Measurements from ENCODE around the gene IL1RL2. TPM values are rescaled to one million over a fixed set of nuclear protein-coding genes. Genes with fewer than 3 reads are reported as not detected.

Gene IL1RL2
- total RNA-seq, 4 donors from 2014 or later = 12.7 to 21.9 (median 18.5) TPM

GRCh38 chr2:102277202-102277700, 90.4 kb downstream of the IL1RL2 start:
- no peak for DNase-seq (ENCODE audit: low spot score in 2 of 2)
- intact Hi-C loops (cut with DNase I; ENCODE audit: low total_unique reads) = no loop called here

DNA sequence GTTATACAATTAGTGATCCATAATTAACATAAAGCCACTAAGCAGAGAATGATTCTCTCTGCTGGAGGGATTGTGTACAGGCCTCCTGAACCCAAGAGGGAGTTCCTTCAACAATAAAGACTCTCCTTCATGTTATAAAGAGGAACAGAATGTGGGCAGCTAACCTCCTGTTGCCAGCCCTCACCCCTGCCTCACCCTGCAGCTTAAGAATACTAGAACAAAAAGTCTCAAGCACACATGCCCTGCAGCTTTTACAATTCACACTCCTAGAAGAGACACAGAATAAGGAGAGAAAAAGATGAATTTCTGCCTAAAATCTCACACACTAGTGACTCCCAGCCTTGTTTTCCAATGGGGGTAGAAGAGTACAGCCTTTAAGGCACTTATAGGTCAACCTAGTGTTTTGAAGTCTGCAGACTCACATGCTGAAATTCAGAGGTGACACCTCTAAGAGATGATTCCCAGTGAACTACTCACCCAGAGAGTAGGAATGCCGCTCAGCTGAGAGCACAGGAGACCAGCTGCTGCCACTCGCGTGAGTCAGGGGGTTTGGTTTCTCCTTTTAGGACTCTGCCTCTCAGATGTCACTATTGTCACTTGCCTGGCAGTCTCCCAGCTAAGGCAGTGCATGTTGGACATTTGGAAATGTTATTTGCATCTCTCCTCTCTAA, 92.0 kb downstream of the IL1RL2 start:
- intact Hi-C loops (cut with DNase I; ENCODE audit: low total_unique reads) = no loop called here
- TF ChIP-seq, protein P1, sequence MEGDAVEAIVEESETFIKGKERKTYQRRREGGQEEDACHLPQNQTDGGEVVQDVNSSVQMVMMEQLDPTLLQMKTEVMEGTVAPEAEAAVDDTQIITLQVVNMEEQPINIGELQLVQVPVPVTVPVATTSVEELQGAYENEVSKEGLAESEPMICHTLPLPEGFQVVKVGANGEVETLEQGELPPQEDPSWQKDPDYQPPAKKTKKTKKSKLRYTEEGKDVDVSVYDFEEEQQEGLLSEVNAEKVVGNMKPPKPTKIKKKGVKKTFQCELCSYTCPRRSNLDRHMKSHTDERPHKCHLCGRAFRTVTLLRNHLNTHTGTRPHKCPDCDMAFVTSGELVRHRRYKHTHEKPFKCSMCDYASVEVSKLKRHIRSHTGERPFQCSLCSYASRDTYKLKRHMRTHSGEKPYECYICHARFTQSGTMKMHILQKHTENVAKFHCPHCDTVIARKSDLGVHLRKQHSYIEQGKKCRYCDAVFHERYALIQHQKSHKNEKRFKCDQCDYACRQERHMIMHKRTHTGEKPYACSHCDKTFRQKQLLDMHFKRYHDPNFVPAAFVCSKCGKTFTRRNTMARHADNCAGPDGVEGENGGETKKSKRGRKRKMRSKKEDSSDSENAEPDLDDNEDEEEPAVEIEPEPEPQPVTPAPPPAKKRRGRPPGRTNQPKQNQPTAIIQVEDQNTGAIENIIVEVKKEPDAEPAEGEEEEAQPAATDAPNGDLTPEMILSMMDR (IDR thresholded peaks at IDR 0.05) = no peak
- TF ChIP-seq POLR2A (IDR thresholded peaks at IDR 0.05) = no peak
- no peak overlapping the region for H3K4me3 ChIP-seq (ENCODE audit: low read depth, poor library complexity, severe bottlenecking)
- WGBS, 2 donors = 79 to 83% methylated on average over 3 of the region's 3 CpGs
- DNase-seq (ENCODE audit: low spot score in 2 of 2) = no peak

More at GRCh38 chr2:102277202-102277700, 90.4 kb downstream of the IL1RL2 start:
- TF ChIP-seq POLR2A (IDR thresholded peaks at IDR 0.05) = no peak
- TF ChIP-seq, protein P1 (IDR thresholded peaks at IDR 0.05) = no peak
- WGBS, 2 donors = 76 to 89% methylated on average over 1 of the region's 1 CpG
- no peak overlapping the region for H3K4me3 ChIP-seq (ENCODE audit: low read depth, poor library complexity, severe bottlenecking)

GRCh38 chr2:102279391-102279735, 92.5 kb downstream of the IL1RL2 start:
- no peak for TF ChIP-seq POLR2A (IDR thresholded peaks at IDR 0.05)
- TF ChIP-seq, protein P1 (IDR thresholded peaks at IDR 0.05) = no peak
- no peak overlapping the region for H3K4me3 ChIP-seq (ENCODE audit: low read depth, poor library complexity, severe bottlenecking)
- intact Hi-C loops (cut with DNase I; ENCODE audit: low total_unique reads) = no loop called here
- 69 to 77% methylated on average over 1 of the region's 1 CpG for WGBS, 2 donors
- no peak for DNase-seq (ENCODE audit: low spot score in 2 of 2)

GRCh38 chr2:102282678-102283091, 95.9 kb downstream of the IL1RL2 start:
- DNase-seq (ENCODE audit: low spot score in 2 of 2) = no peak
- no peak overlapping the region for H3K4me3 ChIP-seq (ENCODE audit: low read depth, poor library complexity, severe bottlenecking)
- intact Hi-C loops (cut with DNase I; ENCODE audit: low total_unique reads) = no loop called here
- 13 to 39% methylated on average over 2 of the region's 2 CpGs for WGBS, 2 donors
- TF ChIP-seq, protein P1 (IDR thresholded peaks at IDR 0.05) = no peak
- no peak for TF ChIP-seq POLR2A (IDR thresholded peaks at IDR 0.05)

DNA sequence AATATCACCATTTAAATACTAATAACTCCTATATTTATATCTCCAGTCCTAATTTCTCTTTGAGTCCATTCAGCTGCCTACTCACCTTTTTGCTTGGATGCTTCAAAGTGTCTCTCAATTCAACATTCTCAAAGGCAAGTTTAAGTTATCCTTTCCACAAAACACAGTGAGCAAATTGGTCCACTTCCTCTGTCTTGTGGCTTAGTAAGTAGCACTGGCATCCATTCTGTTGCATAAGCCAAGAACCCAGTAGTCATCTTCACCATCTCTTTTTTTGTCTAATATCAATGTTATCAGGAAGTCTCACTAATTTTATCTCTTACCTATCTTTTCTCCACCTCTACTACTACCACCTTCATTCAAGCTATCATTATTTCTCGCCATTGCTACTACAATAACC, 97.2 kb downstream of the IL1RL2 start:
- no peak overlapping the region for H3K4me3 ChIP-seq (ENCODE audit: low read depth, poor library complexity, severe bottlenecking)
- no peak for DNase-seq (ENCODE audit: low spot score in 2 of 2)
- no peak for TF ChIP-seq POLR2A (IDR thresholded peaks at IDR 0.05)
- TF ChIP-seq, protein P1 (IDR thresholded peaks at IDR 0.05) = no peak
- intact Hi-C loops (cut with DNase I; ENCODE audit: low total_unique reads) = no loop called here
- WGBS, 2 donors = 91 to 93% methylated on average over 1 of the region's 1 CpG

DNA sequence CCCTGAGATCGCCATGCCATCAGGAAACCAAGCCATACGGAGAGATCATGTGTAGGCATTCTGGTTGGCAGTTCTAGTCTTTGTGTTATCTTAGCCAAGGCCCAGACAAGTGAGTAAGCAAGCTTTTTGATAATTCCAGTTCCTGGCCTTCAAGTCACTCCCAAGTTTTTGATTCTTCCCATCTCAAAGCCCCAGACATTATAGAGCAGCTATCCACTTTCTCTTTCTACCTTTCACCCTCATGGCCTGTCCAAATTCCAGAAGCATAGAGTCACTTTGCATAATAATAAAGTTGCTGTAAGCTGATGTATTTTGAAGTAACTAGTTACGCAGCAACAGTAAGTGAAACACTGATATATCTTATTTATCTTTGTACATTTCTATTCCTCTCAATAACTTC, 97.8 kb downstream of the IL1RL2 start:
- WGBS, 2 donors = 91 to 96% methylated on average over 3 of the region's 3 CpGs
- DNase-seq (ENCODE audit: low spot score in 2 of 2) = no peak
- no peak overlapping the region for H3K4me3 ChIP-seq (ENCODE audit: low read depth, poor library complexity, severe bottlenecking)
- intact Hi-C loops (cut with DNase I; ENCODE audit: low total_unique reads) = no loop called here
- TF ChIP-seq, protein P1 (IDR thresholded peaks at IDR 0.05) = no peak

Data from lower leg skin (tissue), 4 donors.